Natural killer cell (primary cell): Measurements from ENCODE around the gene PHKB. TPM values are rescaled to one million over a fixed set of nuclear protein-coding genes. Genes with fewer than 3 reads are reported as not detected.

ENCODE experiments used
- ATAC-seq, 3 donors: fragments of 150-1000 bp in 2 of 3; fragments of 200-7000 bp in 1 of 3; cut with Tn5 transposase; 1 replicate in 1 of 3; 2 replicates in 2 of 3; pipeline ENCODE4 v1.10.0; 2021; ENCODE audit warnings: mild to moderate bottlenecking in 2 of 3, moderate library complexity in 2 of 3
- DNase-seq, 2 donors: peaks; one replicate each; pipeline versions ENCODE4 v3.0.0 to v3.0.0-alpha.2; 2013 to 2021; ENCODE audit warnings: mixed read lengths in 1 of 2
- H3K27ac ChIP-seq: one replicate; pipeline ENCODE4 v1.5.1; 2013; ENCODE audit warnings: mild to moderate bottlenecking, low read length
- H3K27me3 ChIP-seq: one replicate; pipeline ENCODE4 v1.6.1; 2013; ENCODE audit warnings: low read length; ENCODE audit not compliant: control insufficient read depth, insufficient read depth
- H3K36me3 ChIP-seq: one replicate; pipeline ENCODE4 v1.6.1; 2013; ENCODE audit warnings: low read length; ENCODE audit not compliant: control insufficient read depth, insufficient read depth
- H3K4me1 ChIP-seq: one replicate; pipeline ENCODE4 v1.6.1; 2013; ENCODE audit warnings: low read length; ENCODE audit not compliant: control insufficient read depth, insufficient read depth
- H3K4me3 ChIP-seq: one replicate; pipeline ENCODE4 v1.5.1; 2013; ENCODE audit warnings: low read length
- H3K9me3 ChIP-seq: one replicate; pipeline ENCODE4 v1.6.1; 2013; ENCODE audit warnings: low read length; ENCODE audit not compliant: control insufficient read depth, insufficient read depth
- H3K27ac Mint-ChIP-seq, 2 donors: one replicate each; pipeline ENCODE4 v1.8.0; 2022; ENCODE audit warnings: mild to moderate bottlenecking in 2 of 2, mixed read lengths in 2 of 2, moderate library complexity in 1 of 2
- H3K27me3 Mint-ChIP-seq, 2 donors: one replicate each; pipeline ENCODE4 v1.8.0; 2022; ENCODE audit warnings: low read depth in 2 of 2, mixed read lengths in 2 of 2
- H3K36me3 Mint-ChIP-seq: one replicate; pipeline ENCODE4 v1.8.0; 2022; ENCODE audit warnings: mixed read lengths
- H3K4me1 Mint-ChIP-seq, 2 donors: one replicate each; pipeline ENCODE4 v1.8.0; 2022; ENCODE audit warnings: mixed read lengths in 2 of 2
- H3K4me3 Mint-ChIP-seq: one replicate; pipeline ENCODE4 v1.8.0; 2022; ENCODE audit warnings: mild to moderate bottlenecking, moderate library complexity, mixed read lengths
- H3K9me3 Mint-ChIP-seq, 2 donors: one replicate each; pipeline ENCODE4 v1.8.0; 2022; ENCODE audit warnings: mixed read lengths in 2 of 2
- CTCF ChIP-seq: fragments of 200-600 bp; IDR thresholded peaks from one replicate; pipeline ENCODE4 v1.8.0; 2022; ENCODE audit warnings: antibody characterized with exemption
- WGBS: methylation state at CpG from one replicate; pipeline ENCODE4 v1.1.7; 2013; ENCODE audit warnings: missing lambda C conversion rate; ENCODE audit not compliant: insufficient coverage; 5-methylcytosine and 5-hydroxymethylcytosine counted together
- intact Hi-C: fragments of 100-400 bp; cut with micrococcal nuclease; formaldehyde crosslinking; loops from one replicate; pipeline ENCODE4 v1.14.2; 2022
- total RNA-seq, 4 donors: library from RNA; stranded (reverse); fragments of 120-200 nt in 1 of 4; gene quantifications; one replicate each; pipeline versions ENCODE4 v1.2.3 to v1.2.4, GENCODE V29; 2013 to 2022

PHKB gene
- total RNA-seq, 3 donors from 2014 or later (not counting 1 experiment from before 2014, with no cell fraction given) = 54.4 to 64.0 (median 58.5) TPM

- DNase-seq (no peak), ATAC-seq (no peak)
- Mint-ChIP-seq H3K4me3 (no peak overlapping the region), H3K27me3 (no peaks in the 10 kb centered on the region), H3K36me3 (peaks cover 41% of the 10 kb centered on the region), H3K4me1 (peaks cover 7 to 12% of the 10 kb centered on the region in 2 donors), H3K9me3 (peaks cover 0 to 5% of the 10 kb centered on the region in 2 donors), H3K27ac (no peak overlapping the region)
- Histone ChIP-seq H3K9me3 (peaks cover 24% of the 10 kb centered on the region), H3K36me3 (no peaks in the 10 kb centered on the region), H3K4me3 (no peak overlapping the region), H3K4me1 (peaks cover 3% of the 10 kb centered on the region), H3K27ac (no peak overlapping the region), H3K27me3 (no peaks in the 10 kb centered on the region)
- WGBS = 100% methylated on average over 1 of the region's 3 CpGs
- TF ChIP-seq CTCF = no peak
- intact Hi-C loops = no loop called here
Measured at GRCh38 chr16:47488051-47488450, 26.9 kb downstream of the PHKB start.

GRCh38 chr16:47490471-47490870, 29.3 kb downstream of the PHKB start:
- intact Hi-C loops = no loop called here
- peaks cover 41% of the 10 kb centered on the region for H3K36me3 Mint-ChIP-seq

GRCh38 chr16:47492036-47492427, 30.9 kb downstream of the PHKB start:
- whole genome bisulfite sequencing = 67% methylated on average over 1 of the region's 1 CpG
- Mint-ChIP-seq H3K27ac (no peak overlapping the region), H3K4me3 (no peak overlapping the region), H3K36me3 (peaks cover 41% of the 10 kb centered on the region), H3K9me3 (peaks cover 0 to 5% of the 10 kb centered on the region in 2 donors), H3K27me3 (no peaks in the 10 kb centered on the region), H3K4me1 (peaks cover 13 to 19% of the 10 kb centered on the region in 2 donors)
- Histone ChIP-seq H3K36me3 (no peaks in the 10 kb centered on the region), H3K27ac (peak overlapping the region; percentile 71), H3K27me3 (no peaks in the 10 kb centered on the region), H3K4me1 (peaks cover 6% of the 10 kb centered on the region), H3K4me3 (no peak overlapping the region), H3K9me3 (peaks cover 24% of the 10 kb centered on the region)
- TF ChIP-seq CTCF = no peak
- ATAC-seq (no peak), DNase-seq (no peak)
- intact Hi-C loops = no loop called here

More at GRCh38 chr16:47490471-47490870, 29.3 kb downstream of the PHKB start:
- DNase-seq (no peak), ATAC-seq (no peak)
- H3K36me3 ChIP-seq = no peaks in the 10 kb centered on the region
- H3K4me3 ChIP-seq = no peak overlapping the region
- H3K27me3 ChIP-seq = no peaks in the 10 kb centered on the region
- no peak overlapping the region for H3K27ac ChIP-seq
- H3K27ac Mint-ChIP-seq = no peak overlapping the region
- peaks cover 24% of the 10 kb centered on the region for H3K9me3 ChIP-seq
- no peaks in the 10 kb centered on the region for H3K27me3 Mint-ChIP-seq
- peaks cover 6% of the 10 kb centered on the region for H3K4me1 ChIP-seq
- peaks cover 0 to 17% of the 10 kb centered on the region in 2 donors for H3K4me1 Mint-ChIP-seq
- TF ChIP-seq CTCF = no peak
- peaks cover 0 to 5% of the 10 kb centered on the region in 2 donors for H3K9me3 Mint-ChIP-seq
- H3K4me3 Mint-ChIP-seq = no peak overlapping the region
